ENCODE results near the gene C2orf69. TPM values are rescaled to one million over a fixed set of nuclear protein-coding genes. Genes with fewer than 3 reads are reported as not detected.

The C2orf69 gene, protein sequence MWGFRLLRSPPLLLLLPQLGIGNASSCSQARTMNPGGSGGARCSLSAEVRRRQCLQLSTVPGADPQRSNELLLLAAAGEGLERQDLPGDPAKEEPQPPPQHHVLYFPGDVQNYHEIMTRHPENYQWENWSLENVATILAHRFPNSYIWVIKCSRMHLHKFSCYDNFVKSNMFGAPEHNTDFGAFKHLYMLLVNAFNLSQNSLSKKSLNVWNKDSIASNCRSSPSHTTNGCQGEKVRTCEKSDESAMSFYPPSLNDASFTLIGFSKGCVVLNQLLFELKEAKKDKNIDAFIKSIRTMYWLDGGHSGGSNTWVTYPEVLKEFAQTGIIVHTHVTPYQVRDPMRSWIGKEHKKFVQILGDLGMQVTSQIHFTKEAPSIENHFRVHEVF
- total RNA-seq: 10 to 100 TPM; 17.8 to 18.1 TPM

DNA sequence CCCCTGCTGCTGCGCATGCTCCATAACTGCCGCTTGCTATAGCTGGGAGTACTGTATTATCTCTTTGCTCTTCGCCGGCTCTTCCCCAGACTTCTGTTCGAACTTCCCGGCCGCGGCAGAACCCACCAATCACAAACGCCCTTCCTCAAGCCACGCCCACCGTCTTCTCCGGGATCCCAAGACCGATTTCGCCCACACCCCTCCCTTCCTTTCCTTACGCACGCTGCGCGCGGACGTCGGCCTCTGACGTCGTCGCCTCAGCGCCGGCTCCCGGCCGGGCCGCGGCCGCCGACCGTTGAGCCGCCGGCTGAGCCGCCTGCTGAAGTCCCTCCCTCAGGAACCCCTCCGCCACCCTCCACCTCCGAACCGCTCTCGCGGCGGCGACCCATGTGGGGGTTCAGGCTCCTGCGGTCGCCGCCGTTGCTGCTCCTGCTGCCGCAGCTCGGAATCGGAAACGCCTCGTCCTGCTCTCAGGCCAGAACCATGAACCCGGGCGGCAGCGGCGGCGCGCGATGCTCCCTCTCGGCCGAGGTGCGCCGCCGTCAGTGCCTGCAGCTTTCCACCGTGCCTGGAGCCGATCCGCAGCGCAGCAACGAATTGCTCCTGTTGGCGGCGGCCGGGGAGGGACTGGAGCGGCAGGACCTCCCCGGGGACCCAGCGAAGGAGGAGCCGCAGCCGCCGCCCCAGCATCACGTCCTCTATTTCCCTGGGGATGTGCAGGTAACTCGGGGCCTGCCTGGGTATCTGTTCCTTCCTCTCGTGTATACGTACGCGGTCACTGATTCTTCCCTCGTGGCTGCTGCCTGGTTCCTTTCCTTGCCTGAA is at the start of gene C2orf69:
Gene C2orf69 (plus strand): TSS at position 242 of the 825 bp plus-strand sequence. CDS start 146 bp downstream, at position 388.
- Histone ChIP-seq H3K9ac (ENCODE audit: low read depth in 2 of 2, low read length in 2 of 2) (peak within 1 kb of the TSS; percentile 90 to 97), H3K9me3 (no peaks in the 10 kb centered on the region), H3K36me3 (no peaks in the 10 kb centered on the region), H3K27me3 (no peaks in the 10 kb centered on the region), H3K4me3 (peak within 1 kb of the TSS; percentile 92), H3K4me1 (no peaks in the 10 kb centered on the region), H3K27ac (peak within 1 kb of the TSS; percentile 94)
- no peak for TF ChIP-seq CTCF (IDR thresholded peaks at IDR 0.05)
- DNase-seq: peak; percentile 99
- intact Hi-C loops (cut with DNase I): no loop called here

- Histone ChIP-seq H3K4me3 (no peak overlapping the region), H3K36me3 (no peaks in the 10 kb centered on the region), H3K4me1 (no peaks in the 10 kb centered on the region), H3K9me3 (no peaks in the 10 kb centered on the region), H3K27ac (no peak overlapping the region), H3K9ac (ENCODE audit: low read depth in 2 of 2, low read length in 2 of 2) (no peak overlapping the region), H3K27me3 (no peaks in the 10 kb centered on the region)
- no peak for DNase-seq
- intact Hi-C loops (cut with DNase I): no loop called here
- no peak for TF ChIP-seq CTCF (IDR thresholded peaks at IDR 0.05)
Measured at GRCh38 chr2:199862788-199863187, 48.3 kb upstream of the C2orf69 start.

DNA sequence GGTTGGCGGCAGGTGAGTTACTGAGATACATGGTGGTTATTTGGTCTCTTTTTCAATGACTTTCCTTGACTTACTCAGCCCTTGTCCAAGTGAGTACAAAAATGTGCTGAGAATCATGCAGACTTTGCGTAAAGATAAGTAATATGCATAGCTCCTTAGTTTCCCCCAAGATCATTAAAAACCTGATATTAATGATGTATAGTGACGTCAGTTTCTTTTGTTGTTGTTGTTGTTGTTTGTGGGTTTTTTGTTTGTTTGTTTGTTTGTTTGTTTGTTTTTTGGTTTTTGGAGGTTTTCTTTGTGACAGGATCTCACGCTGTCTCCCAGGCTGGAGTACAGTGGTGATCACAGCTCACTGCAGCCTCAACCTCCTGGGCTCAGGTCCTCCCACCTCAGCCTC is 45.2 kb upstream of the C2orf69 start:
- DNase-seq: no peak
- intact Hi-C loops (cut with DNase I): no loop called here
- no peak overlapping the region for H3K9ac ChIP-seq (ENCODE audit: low read depth in 2 of 2, low read length in 2 of 2)

GRCh38 chr2:199868431-199869226 is 42.5 kb upstream of the C2orf69 start:
- Histone ChIP-seq H3K4me1 (no peaks in the 10 kb centered on the region), H3K27ac (no peak overlapping the region), H3K9me3 (no peaks in the 10 kb centered on the region), H3K27me3 (no peaks in the 10 kb centered on the region), H3K9ac (ENCODE audit: low read depth in 2 of 2, low read length in 2 of 2) (no peak overlapping the region), H3K36me3 (no peaks in the 10 kb centered on the region), H3K4me3 (no peak overlapping the region)
- intact Hi-C loops (cut with DNase I): no loop called here
- no peak for TF ChIP-seq CTCF (IDR thresholded peaks at IDR 0.05)
- no peak for DNase-seq

More for the DNA sequence above, 45.2 kb upstream of the C2orf69 start:
- no peaks in the 10 kb centered on the region for H3K36me3 ChIP-seq
- H3K27ac ChIP-seq: no peak overlapping the region
- no peaks in the 10 kb centered on the region for H3K27me3 ChIP-seq
- no peak for TF ChIP-seq CTCF (IDR thresholded peaks at IDR 0.05)
- no peaks in the 10 kb centered on the region for H3K9me3 ChIP-seq
- H3K4me3 ChIP-seq: no peak overlapping the region
- no peaks in the 10 kb centered on the region for H3K4me1 ChIP-seq

GRCh38 chr2:199869227-199869541 is 41.9 kb upstream of the C2orf69 start:
- DNase-seq: no peak
- H3K36me3 ChIP-seq: no peaks in the 10 kb centered on the region
- no peaks in the 10 kb centered on the region for H3K9me3 ChIP-seq
- intact Hi-C loops (cut with DNase I): no loop called here
- TF ChIP-seq CTCF (IDR thresholded peaks at IDR 0.05): no peak
- H3K27me3 ChIP-seq: no peaks in the 10 kb centered on the region
- no peak overlapping the region for H3K9ac ChIP-seq (ENCODE audit: low read depth in 2 of 2, low read length in 2 of 2)
- H3K4me1 ChIP-seq: no peaks in the 10 kb centered on the region
- H3K4me3 ChIP-seq: no peak overlapping the region
- no peak overlapping the region for H3K27ac ChIP-seq

Data from colonic mucosa (tissue), 4 donors.